HG03378 (cell line): ENCODE results near the gene STXBP6.

Experiments used
- ATAC-seq: cut with Tn5 transposase; IDR thresholded peaks from one replicate; pipeline ENCODE4 v1.9.1; 2021; ENCODE audit warnings: mild to moderate bottlenecking, moderate library complexity; ENCODE audit not compliant: unreplicated experiment

The STXBP6 gene

DNA sequence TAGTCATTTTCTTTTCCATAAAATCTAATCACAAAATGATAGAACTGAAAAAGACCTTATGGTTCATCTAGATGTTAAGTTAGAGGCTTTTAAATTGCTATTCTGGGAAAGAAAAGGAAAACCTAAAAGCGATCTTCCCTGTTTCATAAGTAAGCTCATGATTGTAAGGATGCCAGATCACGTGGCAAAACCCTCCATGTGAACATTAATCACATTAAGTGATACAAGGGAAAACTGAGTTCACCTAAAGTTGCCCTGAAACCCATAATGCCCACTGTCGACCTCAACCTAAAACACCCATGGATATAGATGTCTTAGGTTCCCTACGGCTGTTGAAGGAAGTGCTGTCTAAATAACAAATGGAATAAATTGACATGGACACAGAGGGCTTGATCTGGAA lies 3.0 kb upstream of the STXBP6 start:
- ATAC-seq, result no peak

DNA sequence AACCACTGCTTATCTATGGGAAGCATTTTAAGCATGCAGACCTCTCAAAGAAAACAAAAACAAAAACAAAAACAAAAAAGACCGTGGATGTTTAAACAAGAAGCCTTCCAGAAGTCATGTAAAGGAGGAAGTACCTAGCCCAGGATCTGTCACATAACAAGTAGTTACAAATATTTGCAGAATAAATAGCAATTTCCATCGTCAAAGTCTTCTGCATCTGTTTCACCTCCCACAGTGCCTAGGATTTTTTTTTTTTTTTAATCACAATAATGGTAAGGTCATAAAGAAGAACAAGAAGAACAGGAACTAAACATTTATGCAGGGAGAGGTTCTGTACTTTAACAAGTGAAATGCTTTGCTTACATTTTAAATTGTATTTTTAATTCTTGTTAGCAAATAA lies 2.4 kb upstream of the STXBP6 start:
- ATAC-seq, result no peak

DNA sequence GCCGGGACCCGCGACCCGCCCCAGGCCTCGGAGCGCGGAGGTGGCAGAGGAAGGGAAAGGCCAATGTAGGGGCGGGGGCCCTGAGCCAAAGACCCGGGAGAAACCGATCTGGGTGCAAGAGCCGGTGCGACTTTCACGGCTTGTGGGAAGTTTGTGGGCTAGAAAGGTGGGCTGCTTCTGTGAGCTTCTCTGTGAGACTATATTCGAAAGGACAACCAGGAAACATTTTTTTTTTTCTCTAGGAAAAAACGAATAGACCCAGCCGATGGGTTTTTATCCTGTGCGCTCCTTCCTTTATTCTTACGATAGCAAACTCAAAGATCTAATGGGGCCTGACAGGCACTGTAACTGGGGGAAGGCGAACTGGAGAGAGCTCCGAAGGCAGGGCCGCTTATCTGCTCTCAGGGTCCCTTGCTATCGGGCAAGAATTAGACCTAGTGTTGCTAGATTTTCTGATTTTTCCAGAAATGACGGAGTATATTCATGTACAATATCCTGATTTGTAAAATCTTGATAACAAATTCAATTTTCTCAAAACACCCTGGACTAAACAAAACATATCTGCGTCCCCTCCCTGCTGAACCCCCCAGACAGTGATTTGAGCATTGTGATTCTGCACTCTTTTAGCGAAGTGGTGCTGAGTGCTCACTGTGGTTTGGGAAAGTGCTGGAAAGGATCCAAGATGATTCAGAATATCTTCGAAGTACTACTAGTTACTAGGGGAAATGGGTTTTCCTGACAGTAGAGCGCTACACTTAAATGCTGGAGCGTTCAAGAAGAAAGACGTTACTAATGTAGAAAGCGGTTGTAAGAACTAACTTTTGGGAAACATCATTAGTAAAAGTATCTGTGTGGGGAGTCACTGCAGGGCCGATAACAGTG lies 563 bp upstream of the STXBP6 start:
- no peak for ATAC-seq

DNA sequence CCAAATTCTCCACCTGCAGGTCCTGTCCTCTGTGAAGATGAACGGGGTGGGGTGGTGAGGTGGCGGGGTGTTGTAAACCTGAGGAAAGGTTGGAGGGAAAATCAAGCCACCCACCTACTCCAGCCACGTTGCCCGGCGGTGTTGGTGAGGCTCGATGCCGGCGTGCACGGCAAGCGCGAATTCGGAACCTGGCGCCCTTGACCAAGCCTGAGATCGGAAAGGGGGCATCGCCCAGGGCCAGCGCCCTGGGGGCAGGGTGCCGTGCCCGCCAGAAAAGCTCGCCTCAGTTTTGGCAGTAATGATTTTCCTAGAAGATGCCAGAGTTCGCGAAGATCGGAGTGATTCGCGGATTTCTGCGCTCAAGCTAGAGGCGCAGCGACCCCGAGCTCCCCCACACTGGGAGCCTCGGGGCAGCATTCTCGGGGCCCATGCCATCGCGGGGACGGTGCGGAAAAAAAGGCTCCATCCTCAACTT lies 817 bp downstream of the STXBP6 start:
- ATAC-seq, result no peak

DNA sequence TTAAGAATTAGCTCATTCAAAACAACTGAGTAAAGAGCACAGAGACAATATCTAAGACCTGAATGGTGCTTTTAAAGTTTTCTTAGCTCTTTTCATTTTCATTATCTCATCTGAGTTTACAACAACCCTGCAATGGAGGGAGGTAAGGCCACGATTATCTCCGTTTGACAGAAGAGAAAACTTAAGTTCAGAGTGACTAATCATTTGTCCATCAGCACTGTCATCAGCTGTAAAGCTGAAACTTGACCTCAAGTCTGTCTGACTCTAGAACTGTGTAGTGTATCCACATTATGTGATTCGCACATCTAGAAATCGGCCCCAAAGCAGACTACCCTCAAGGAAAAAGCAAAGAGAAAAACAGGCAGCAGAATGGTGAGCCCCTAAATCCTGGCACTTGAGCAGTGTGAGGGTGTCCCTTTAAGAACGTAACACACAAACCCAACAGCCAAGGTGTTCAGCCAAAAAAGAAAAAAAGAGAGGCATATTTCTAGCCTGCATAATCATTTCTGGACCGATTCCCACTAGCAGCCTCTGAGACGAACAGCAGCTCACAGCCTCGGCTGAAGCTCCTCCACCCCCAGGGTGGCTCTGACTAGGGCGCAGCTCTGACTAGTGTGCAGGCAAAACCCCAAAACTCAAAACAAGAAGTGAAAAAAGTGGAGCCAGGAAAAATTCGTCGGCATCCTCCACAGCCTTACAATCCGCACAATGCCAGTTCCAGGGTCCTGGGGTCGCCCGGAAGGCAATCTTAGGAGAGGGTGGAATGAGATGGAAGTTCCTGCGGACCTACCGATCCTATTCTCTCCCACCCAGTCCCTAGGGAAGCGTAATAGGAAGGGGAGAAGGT lies 1.6 kb downstream of the STXBP6 start:
- no peak for ATAC-seq

DNA sequence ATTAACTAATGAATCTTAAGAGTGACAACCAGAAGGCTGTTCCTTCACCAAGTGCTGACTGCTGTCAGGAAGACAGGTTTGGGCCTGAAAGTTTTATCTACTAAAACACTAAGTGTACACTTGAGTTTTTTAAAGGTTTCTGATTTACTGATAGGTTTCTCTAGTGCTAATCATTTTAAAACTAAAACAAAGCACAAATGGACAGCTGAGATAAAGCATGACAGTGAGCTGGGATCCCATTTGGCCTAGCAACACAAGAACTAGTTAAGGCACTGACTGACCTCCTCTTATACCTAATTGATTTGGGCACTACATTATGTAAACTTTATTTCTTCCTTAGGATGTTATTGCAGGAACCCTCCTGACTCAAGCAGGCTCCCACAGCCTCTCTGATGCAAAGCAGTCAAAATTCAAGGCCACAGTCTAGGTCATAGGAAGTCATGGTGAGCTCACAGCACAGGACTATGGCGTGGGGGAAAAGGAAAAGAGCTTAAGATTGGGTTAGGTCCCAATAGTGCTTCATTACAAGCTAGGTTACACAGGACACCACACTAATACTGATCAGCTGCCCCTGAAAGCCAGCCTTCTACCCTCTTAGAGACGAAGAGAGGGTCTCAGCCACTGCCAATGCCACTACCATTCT lies 3.5 kb downstream of the STXBP6 start:
- ATAC-seq, result no peak

DNA sequence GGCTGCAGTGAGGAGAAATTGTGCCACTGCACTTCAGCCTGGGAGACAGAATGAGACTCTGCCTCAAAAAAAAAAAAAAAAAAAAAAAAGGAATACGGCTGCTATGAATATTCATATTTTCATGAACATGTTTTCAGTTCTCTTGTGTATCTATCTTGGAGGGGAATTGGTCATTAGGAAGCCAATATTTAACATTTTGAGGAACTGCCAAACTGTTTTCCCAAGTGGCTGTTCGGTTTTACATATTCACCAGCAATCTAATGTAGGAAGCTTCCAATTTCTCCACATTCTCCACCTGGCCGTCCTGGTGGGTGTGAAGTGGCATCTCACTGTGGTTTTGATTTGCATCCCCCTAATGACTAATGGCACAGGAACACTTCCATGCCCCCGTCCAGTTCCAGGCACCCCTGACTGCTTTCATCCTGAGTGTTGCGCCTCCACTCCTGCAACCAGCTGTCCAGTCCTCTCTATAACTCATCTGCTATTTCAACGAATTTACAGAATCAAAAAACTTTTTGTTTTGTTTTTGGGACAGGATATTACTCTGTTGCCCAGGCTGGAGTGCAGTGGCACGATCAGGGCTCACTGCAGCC lies 5.7 kb downstream of the STXBP6 start:
- no peak for ATAC-seq

DNA sequence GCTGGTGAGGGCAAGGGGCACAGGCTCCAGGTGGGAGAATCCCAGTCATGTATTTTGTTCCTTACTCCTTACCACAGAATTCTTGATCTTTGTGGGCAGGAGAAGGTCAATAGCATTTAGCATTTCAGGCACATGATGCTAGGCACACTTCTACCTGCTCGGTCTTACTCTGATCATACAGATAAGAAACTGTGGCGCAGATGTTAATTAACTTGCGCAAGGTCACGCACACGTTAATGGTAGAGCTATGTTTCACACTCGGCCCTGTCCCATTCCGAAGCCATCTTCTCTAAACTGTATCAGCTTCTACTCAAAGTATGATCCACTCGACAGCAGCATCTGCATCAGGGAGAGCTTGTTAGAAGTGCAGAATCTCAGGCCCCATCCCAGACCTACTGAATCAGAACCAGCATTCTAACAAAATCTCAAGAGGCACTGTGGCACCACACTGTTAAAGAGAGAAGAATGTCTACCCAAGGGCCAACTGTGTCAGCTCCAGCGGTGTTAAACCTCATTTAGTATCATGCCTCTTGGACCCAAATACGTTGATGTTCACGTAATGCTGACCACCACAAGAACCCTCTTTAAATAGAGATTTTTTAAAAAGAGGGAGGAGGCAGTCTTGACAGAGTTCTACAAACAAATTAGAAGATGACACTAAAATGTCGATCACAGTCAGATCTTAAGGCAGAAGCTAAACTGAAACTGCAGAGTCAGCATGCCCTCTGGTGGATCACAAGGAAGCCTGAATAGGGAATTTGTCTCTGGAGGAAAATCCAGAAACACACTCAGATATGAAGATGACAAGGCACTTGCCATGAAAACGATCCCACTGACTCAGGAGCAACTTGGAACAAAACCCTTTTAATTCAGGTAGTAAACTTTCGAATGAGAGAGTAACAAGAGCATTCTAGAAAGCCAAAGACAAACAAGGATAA lies 7.3 kb downstream of the STXBP6 start:
- no peak for ATAC-seq

DNA sequence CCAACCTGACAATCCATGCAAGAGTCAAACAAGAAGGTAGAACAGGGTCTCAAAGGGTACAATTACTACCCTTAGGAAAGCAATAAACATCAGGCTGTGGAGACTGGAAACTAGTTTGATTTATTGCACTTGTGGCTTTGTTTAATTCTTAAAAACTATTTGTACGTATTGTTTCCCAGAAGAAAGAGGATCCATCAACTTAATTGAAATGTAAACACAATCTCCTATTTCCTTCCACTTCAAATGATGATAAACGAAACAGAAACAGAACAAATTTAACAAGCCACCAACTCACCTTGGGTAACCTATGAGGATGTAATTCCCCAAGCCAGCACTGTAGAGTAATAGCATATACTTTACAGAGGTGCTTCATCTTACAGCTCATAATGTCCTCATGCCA lies 8.0 kb downstream of the STXBP6 start:
- ATAC-seq, result no peak

DNA sequence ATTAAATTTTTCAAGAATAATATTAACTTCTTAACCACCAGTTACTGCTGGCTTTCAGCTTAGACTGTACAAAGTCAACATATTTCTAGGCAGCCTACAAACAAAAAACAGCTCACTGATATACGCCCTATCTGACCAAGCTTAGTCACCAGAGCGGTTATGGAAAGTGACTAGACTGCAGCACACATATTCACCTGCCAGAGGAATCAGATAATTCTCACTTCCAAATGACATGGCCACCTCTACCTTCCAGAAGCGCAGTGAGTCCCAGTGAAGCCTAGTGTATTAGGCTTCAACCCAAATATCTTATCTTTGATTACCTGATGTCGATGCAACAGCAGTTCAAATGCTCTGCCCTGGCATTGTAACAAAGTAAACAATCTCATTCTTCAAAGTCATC lies 8.5 kb downstream of the STXBP6 start:
- no peak for ATAC-seq

DNA sequence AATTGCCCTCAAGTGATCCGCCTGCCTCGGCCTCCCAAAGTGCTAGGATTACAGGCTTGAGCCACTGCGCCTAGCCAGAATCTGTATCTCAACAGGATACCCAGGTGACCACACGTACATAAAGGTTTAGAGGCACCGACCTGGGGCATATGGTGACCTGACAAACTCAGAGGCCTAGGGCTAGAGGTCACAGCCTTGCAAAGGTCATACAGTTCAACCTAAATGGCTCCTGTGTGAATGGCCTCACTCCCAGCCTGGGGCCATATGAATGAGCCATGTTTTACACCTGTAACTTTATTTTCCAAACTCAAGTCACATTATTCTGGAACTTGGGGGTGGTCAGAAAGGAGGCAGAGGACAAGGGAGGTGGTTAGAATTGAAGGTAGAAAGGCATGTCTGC lies 10.0 kb downstream of the STXBP6 start:
- ATAC-seq, result no peak

DNA sequence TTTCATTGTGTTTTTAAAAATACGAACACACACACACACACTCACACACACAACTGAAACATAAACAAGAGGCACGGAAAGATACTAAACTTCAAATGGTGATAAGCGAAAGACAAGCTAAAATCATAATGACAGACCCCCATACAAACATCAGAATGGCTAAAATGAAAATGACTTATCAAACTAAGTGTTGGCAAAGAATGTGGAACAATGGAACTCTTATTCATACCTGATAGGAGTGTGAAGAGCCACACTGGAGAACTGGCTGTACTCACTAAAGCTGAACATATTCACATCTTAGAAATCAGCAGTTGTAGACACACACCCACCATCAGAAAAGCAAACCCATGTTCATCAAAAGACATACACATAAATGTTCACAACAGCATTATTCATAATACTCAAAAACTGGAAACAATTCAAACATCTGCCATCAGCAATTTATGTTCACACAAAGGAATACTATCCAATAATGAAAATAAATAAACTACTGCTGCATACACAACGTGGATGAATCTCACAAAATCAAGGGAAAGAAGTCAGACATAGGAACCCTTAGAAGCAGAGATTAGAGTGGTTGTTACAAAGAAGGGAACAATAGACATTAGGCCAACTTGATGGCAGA lies 11.8 kb downstream of the STXBP6 start:
- ATAC-seq, result no peak

DNA sequence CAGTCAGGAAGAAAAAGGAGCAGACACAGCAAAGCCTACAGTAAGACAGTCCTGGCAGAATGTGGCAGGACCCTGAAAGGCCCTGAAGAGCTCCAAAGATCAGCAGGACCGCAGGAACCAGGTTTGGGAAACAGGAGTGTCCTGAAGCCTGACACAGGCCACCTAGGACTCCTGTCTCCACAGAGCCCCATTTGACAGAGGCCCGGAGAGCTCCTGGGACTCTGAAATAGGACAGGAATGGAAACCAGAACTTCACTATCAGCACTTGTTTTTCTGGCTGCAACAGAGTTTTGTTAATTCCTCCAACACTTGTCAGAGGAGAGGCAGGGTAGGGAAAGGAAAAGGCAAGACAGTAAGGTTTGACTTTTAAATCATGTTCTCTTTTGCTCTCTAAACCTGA lies 12.9 kb downstream of the STXBP6 start:
- no peak for ATAC-seq

DNA sequence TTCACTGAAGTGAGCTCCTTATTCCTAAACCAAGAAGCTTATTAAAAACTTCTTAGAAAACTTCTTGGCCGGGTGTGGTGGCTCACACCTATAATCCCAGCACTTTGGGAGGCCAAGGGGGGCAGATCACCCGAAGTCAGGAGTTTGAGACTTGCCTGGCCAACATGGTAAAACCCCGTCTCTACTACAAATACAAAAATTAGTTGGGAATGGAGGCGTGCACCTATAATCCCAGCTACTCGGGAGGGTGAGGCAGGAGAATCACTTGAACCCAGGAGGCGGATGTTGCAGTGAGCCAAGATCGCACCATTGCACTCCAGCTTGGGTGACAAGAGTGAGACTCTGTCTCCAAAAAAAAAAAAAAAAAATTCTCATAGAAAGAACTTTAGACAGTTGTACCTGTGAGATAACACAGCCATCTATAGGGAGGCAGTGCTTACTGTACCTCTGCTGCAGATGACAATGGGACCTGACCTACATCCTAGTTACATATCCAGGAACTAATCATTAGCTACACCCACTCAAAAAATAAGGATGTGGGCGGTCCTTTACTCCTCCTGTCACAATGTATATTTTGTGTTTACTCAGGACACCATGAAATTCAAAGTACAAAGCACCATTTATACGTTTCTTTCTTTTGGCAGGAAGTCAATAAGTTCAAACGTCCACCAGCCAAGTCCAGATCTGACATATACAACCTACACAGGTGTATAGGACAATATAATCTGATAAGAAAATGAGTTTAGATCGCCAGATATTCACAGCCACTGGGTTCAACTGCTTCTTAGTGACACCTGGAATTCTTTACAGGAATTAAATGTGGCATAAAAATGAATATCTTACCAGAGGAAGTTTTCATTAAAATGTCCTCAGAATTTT lies 14.9 kb downstream of the STXBP6 start:
- ATAC-seq, result no peak

DNA sequence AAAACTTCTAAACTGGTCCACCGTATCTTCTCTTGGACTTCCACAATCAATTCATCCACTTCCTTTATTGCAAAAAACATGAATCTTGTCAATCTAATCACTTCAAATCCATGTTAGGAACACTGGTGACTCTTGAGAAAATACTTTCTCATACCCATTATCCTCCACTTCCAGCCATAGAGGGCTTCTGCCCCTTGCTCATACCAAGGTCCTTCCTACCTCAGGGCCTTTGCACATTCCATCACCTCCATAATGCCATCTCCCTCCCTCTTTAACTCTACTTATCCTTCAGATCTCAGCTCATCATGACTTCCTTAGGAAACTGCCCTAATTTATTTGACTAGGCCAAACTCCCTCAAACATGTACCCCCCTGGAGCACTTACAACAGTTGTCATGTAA lies 16.6 kb downstream of the STXBP6 start:
- no peak for ATAC-seq

DNA sequence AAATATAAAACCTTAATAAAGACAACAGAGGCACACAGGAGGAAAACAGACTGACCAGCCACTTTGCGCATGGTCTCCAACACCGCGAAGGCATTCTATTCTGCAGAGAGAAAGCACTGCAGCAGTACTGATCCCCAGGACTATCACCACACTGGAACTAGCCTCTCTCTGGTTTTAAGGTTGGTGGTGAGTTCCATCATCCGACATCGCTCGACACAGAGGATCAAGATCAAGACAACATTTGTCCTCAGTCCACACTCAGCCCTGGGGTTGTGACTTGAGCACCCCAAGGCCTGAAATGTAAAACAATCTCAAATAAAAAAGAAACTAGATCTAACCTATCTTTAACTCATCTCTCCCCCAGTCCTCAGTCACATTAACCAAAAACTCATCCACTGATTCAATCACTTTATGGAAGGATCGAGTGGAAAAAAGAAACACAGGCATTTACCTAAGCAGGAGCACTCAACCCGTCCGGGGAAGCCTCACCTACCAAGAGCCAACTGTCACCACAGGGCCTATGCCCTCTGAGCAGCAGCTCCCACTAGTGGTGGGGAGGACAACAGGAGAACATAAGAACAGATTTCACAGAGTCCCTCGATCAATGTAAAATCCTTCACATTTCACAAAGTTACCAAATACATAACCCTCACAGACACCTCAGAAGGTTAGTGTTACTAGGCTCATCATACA lies 17.7 kb downstream of the STXBP6 start:
- no peak for ATAC-seq

DNA sequence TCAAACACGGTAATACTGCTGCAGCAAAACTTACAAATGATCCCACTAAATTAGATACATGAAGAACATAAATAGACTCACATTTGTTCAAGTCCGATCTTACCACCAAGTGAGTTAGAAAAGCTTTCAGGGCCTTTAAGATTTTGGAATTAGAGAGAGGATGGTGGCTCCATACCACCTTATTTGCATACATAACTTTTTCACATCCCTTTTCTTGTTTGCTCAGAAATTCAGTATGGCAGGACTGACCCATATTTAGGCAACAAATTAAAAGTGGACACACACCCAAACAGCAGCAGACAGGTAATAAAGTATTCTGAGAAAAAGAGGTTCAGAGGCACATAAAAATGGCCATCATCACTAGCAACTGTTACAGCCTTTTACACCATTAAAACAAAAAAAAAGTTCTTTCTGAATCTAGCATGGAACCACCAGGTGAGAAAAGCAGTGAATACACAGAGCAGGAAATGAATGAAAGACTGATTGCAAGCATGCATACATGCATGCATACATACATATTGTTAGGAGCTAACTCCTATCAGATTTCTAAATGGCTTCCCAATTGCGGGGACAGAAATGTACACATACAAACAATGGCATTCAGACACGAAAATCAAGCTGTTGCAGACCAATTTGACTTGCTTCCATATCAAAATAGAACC lies 23.3 kb downstream of the STXBP6 start:
- peak; percentile 70 for ATAC-seq
